ENCODE data around the gene KCNAB1. TPM values are rescaled to one million over a fixed set of nuclear protein-coding genes. Genes with fewer than 3 reads are reported as not detected.
"Not testable (repeated sequence)": the region's sequence is repeated elsewhere in the genome, so short reads cannot be mapped to it uniquely, and the experiment has no call there.

The KCNAB1 gene
- total RNA-seq, 3 donors from 2014 or later (not counting 1 experiment from before 2014, with no cell fraction given), result not detected

- H3K36me3 Mint-ChIP-seq, result no peaks in the 10 kb centered on the region
- DNase-seq, result no peak
Observed at GRCh38 chr3:156093964-156094363, 26.4 kb upstream of the KCNAB1 start.

GRCh38 chr3:156094391-156094790 lies 26.0 kb upstream of the KCNAB1 start:
- no peak overlapping the region for H3K27ac ChIP-seq (ENCODE audit: low read length)
- no peak overlapping the region for H3K4me3 ChIP-seq (ENCODE audit: low read length)
- H3K9me3 ChIP-seq (ENCODE audit: control insufficient read depth, insufficient read depth, low read length), result no peaks in the 10 kb centered on the region
- no peaks in the 10 kb centered on the region for H3K36me3 Mint-ChIP-seq
- H3K4me3 Mint-ChIP-seq, result no peak overlapping the region
- H3K27ac Mint-ChIP-seq, result no peak overlapping the region
- H3K36me3 ChIP-seq (ENCODE audit: control insufficient read depth, insufficient read depth, low read length), result no peaks in the 10 kb centered on the region
- TF ChIP-seq CTCF (IDR thresholded peaks at IDR 0.05), result no peak
- H3K4me1 Mint-ChIP-seq, result no peaks in the 10 kb centered on the region
- no peak for ATAC-seq
- peaks cover 11 to 20% of the 10 kb centered on the region in 2 donors for H3K27me3 Mint-ChIP-seq (ENCODE audit: low read depth in 2 of 2)
- no CpG with 5 or more reads among the region's 2 CpGs for WGBS (ENCODE audit: insufficient coverage)
- peaks cover 0 to 2% of the 10 kb centered on the region in 2 donors for H3K9me3 Mint-ChIP-seq
- intact Hi-C loops (cut with micrococcal nuclease), result no loop called here
- DNase-seq, result no peak
- H3K27me3 ChIP-seq (ENCODE audit: control insufficient read depth, insufficient read depth, low read length), result no peaks in the 10 kb centered on the region
- no peaks in the 10 kb centered on the region for H3K4me1 ChIP-seq (ENCODE audit: control insufficient read depth, insufficient read depth, low read length)

More at GRCh38 chr3:156093964-156094363, 26.4 kb upstream of the KCNAB1 start:
- H3K36me3 ChIP-seq (ENCODE audit: control insufficient read depth, insufficient read depth, low read length), result no peaks in the 10 kb centered on the region
- H3K27me3 ChIP-seq (ENCODE audit: control insufficient read depth, insufficient read depth, low read length), result no peaks in the 10 kb centered on the region
- WGBS (ENCODE audit: insufficient coverage), result 82% methylated on average over 7 of the region's 7 CpGs
- Mint-ChIP-seq H3K9me3 (peaks cover 0 to 2% of the 10 kb centered on the region in 2 donors), H3K4me1 (no peaks in the 10 kb centered on the region), H3K27ac (no peak overlapping the region), H3K27me3 (ENCODE audit: low read depth in 2 of 2) (peaks cover 11 to 20% of the 10 kb centered on the region in 2 donors), H3K4me3 (no peak overlapping the region)
- intact Hi-C loops (cut with micrococcal nuclease), result no loop called here
- ATAC-seq, result no peak
- no peak overlapping the region for H3K27ac ChIP-seq (ENCODE audit: low read length)
- no peaks in the 10 kb centered on the region for H3K4me1 ChIP-seq (ENCODE audit: control insufficient read depth, insufficient read depth, low read length)
- no peak overlapping the region for H3K4me3 ChIP-seq (ENCODE audit: low read length)
- TF ChIP-seq CTCF (IDR thresholded peaks at IDR 0.05), result no peak
- H3K9me3 ChIP-seq (ENCODE audit: control insufficient read depth, insufficient read depth, low read length), result no peaks in the 10 kb centered on the region

- intact Hi-C loops (cut with micrococcal nuclease); ATAC-seq: not testable (repeated sequence)
Observed at GRCh38 chr3:156095652-156096051, 24.7 kb upstream of the KCNAB1 start.

GRCh38 chr3:156098437-156099035 lies 21.8 kb upstream of the KCNAB1 start:
- DNase-seq (no peak), ATAC-seq (peak in 1 of 3 donors; percentile 14)
- H3K9me3 Mint-ChIP-seq, result peaks cover 0 to 2% of the 10 kb centered on the region in 2 donors
- H3K27me3 Mint-ChIP-seq (ENCODE audit: low read depth in 2 of 2), result peaks cover 11 to 14% of the 10 kb centered on the region in 2 donors
- H3K4me3 ChIP-seq (ENCODE audit: low read length), result no peak overlapping the region
- no peak overlapping the region for H3K4me3 Mint-ChIP-seq
- H3K4me1 ChIP-seq (ENCODE audit: control insufficient read depth, insufficient read depth, low read length), result no peaks in the 10 kb centered on the region
- no peak overlapping the region for H3K27ac Mint-ChIP-seq
- H3K9me3 ChIP-seq (ENCODE audit: control insufficient read depth, insufficient read depth, low read length), result no peaks in the 10 kb centered on the region
- H3K36me3 ChIP-seq (ENCODE audit: control insufficient read depth, insufficient read depth, low read length), result no peaks in the 10 kb centered on the region
- no peak for TF ChIP-seq CTCF (IDR thresholded peaks at IDR 0.05)
- 90% methylated on average over 4 of the region's 4 CpGs for WGBS (ENCODE audit: insufficient coverage)
- H3K27me3 ChIP-seq (ENCODE audit: control insufficient read depth, insufficient read depth, low read length), result no peaks in the 10 kb centered on the region
- intact Hi-C loops (cut with micrococcal nuclease), result no loop called here
- no peaks in the 10 kb centered on the region for H3K4me1 Mint-ChIP-seq
- H3K36me3 Mint-ChIP-seq, result no peaks in the 10 kb centered on the region
- H3K27ac ChIP-seq (ENCODE audit: low read length), result no peak overlapping the region

More at GRCh38 chr3:156095652-156096051, 24.7 kb upstream of the KCNAB1 start:
- not testable (repeated sequence) for H3K4me1 ChIP-seq (ENCODE audit: control insufficient read depth, insufficient read depth, low read length); DNase-seq; H3K27ac Mint-ChIP-seq; H3K36me3 ChIP-seq (ENCODE audit: control insufficient read depth, insufficient read depth, low read length); H3K27me3 ChIP-seq (ENCODE audit: control insufficient read depth, insufficient read depth, low read length); H3K4me3 ChIP-seq (ENCODE audit: low read length); H3K9me3 ChIP-seq (ENCODE audit: control insufficient read depth, insufficient read depth, low read length); H3K9me3 Mint-ChIP-seq; H3K27ac ChIP-seq (ENCODE audit: low read length); H3K4me3 Mint-ChIP-seq; H3K4me1 Mint-ChIP-seq; H3K36me3 Mint-ChIP-seq
- 100% methylated on average over 1 of the region's 4 CpGs for WGBS (ENCODE audit: insufficient coverage)
- peaks cover 11 to 18% of the 10 kb centered on the region in 2 donors for H3K27me3 Mint-ChIP-seq (ENCODE audit: low read depth in 2 of 2)

- WGBS (ENCODE audit: insufficient coverage), result 96% methylated on average over 25 of the region's 27 CpGs
- intact Hi-C loops (cut with micrococcal nuclease), result not testable (repeated sequence)
Observed at GRCh38 chr3:156099348-156099747, 21.0 kb upstream of the KCNAB1 start.

GRCh38 chr3:156099984-156100383 lies 20.4 kb upstream of the KCNAB1 start:
- WGBS (ENCODE audit: insufficient coverage), result 91% methylated on average over 9 of the region's 9 CpGs
- H3K4me1 Mint-ChIP-seq; intact Hi-C loops (cut with micrococcal nuclease); H3K4me1 ChIP-seq (ENCODE audit: control insufficient read depth, insufficient read depth, low read length); H3K9me3 ChIP-seq (ENCODE audit: control insufficient read depth, insufficient read depth, low read length); H3K27ac ChIP-seq (ENCODE audit: low read length); H3K27me3 ChIP-seq (ENCODE audit: control insufficient read depth, insufficient read depth, low read length); H3K36me3 Mint-ChIP-seq; ATAC-seq; H3K27ac Mint-ChIP-seq; H3K36me3 ChIP-seq (ENCODE audit: control insufficient read depth, insufficient read depth, low read length); H3K4me3 Mint-ChIP-seq; H3K9me3 Mint-ChIP-seq; H3K4me3 ChIP-seq (ENCODE audit: low read length); DNase-seq: not testable (repeated sequence)
- H3K27me3 Mint-ChIP-seq (ENCODE audit: low read depth in 2 of 2), result peaks cover 11 to 16% of the 10 kb centered on the region in 2 donors

More at GRCh38 chr3:156099348-156099747, 21.0 kb upstream of the KCNAB1 start:
- H3K4me1 ChIP-seq (ENCODE audit: control insufficient read depth, insufficient read depth, low read length); H3K9me3 Mint-ChIP-seq; H3K27ac ChIP-seq (ENCODE audit: low read length); H3K4me3 Mint-ChIP-seq; H3K27ac Mint-ChIP-seq; DNase-seq; H3K9me3 ChIP-seq (ENCODE audit: control insufficient read depth, insufficient read depth, low read length); H3K36me3 Mint-ChIP-seq; H3K4me1 Mint-ChIP-seq; ATAC-seq; H3K4me3 ChIP-seq (ENCODE audit: low read length); H3K27me3 ChIP-seq (ENCODE audit: control insufficient read depth, insufficient read depth, low read length); H3K36me3 ChIP-seq (ENCODE audit: control insufficient read depth, insufficient read depth, low read length): not testable (repeated sequence)
- H3K27me3 Mint-ChIP-seq (ENCODE audit: low read depth in 2 of 2), result peaks cover 11 to 14% of the 10 kb centered on the region in 2 donors

Measured in natural killer cell (primary cell).